Measurements from ENCODE around the gene PAGR1.

- TF ChIP-seq EZH2phosphoT487 (IDR thresholded peaks at IDR 0.05; ENCODE audit: insufficient read depth, low read depth) (no peak), EZH2 (IDR thresholded peaks at IDR 0.05; ENCODE audit: insufficient read depth, poor library complexity, severe bottlenecking) (no peak)
Observed at GRCh38 chr16:29790183-29790948, 25.6 kb upstream of the PAGR1 start, which contains the start of gene KIF22.
